Astrocyte of the cerebellum (primary cell): ENCODE results near the gene ID1.

Source experiments
- DNase-seq: peaks from one replicate; pipeline ENCODE4 v3.0.0-alpha.2; 2011; ENCODE audit warnings: low read depth
- H3K4me3 ChIP-seq: 2 replicates; pipeline ENCODE4 v1.5.1; 2011; ENCODE audit warnings: mild to moderate bottlenecking, low read depth, low read length, moderate library complexity
- CTCF ChIP-seq: IDR thresholded peaks from 2 replicates; pipeline ENCODE4 v1.5.1; 2012; ENCODE audit warnings: low read length, low read depth, moderate library complexity, mild to moderate bottlenecking; ENCODE audit errors: missing control alignments
- in situ Hi-C: cut with HindIII; loops from 2 replicates; pipeline ENCODE4 v1.10.0; 2017; ENCODE audit warnings: low sequenced_read_pairs

ID1 gene

GRCh38 chr20:31653561-31653960 is 48.5 kb downstream of the ID1 start:
- TF ChIP-seq CTCF, result no peak
- DNase-seq, result no peak
- in situ Hi-C loops, result no loop called here
- no peak overlapping the region for H3K4me3 ChIP-seq

DNA sequence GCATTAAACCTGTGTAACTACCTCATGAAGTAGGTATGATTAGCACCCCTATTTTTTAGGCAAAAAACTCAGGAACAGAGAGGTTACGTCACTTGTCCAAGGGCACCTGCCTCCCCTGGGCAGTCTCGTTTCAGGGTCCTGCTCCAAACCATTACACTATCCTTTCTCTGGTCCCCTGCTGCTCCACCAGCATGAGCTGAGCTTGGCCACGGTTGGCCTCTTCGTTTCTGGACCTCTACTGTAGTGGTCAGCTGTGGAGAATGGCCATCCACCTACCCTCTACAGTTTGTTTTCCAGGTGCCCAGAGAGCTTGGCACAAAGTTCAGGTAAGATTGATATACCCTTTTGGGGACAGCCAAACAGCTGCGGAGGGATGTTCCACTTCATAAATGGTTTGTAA is 49.4 kb downstream of the ID1 start:
- DNase-seq, result no peak
- no peak overlapping the region for H3K4me3 ChIP-seq
- in situ Hi-C loops, result no loop called here
- no peak for TF ChIP-seq CTCF
